ENCODE results near the gene BAAT.

DNA sequence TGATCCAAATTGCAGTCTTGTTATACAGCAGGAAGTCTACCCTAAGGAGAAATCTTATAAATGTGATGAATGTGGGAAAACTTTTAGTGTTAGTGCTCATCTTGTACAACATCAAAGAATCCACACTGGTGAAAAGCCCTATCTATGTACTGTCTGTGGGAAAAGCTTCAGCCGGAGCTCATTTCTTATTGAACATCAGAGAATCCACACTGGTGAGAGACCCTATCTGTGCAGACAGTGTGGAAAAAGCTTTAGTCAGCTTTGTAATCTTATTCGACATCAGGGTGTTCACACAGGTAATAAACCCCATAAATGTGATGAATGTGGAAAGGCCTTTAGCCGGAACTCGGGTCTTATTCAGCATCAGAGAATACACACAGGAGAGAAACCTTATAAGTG is 24.3 kb upstream of the BAAT start:
- TF ChIP-seq CTCF (IDR thresholded peaks at IDR 0.05 in 2 of 3, conservative IDR thresholded peaks at IDR 0.05 in 1 of 3; ENCODE audit: borderline replicate concordance in 1 of 3, insufficient read depth in 1 of 3, low read depth in 2 of 3, low read length in 2 of 3): no peak
- TF ChIP-seq SRF (IDR thresholded peaks at IDR 0.05; ENCODE audit: low read depth): no peak
- no peak for TF ChIP-seq MAX (IDR thresholded peaks at IDR 0.05)
- TF ChIP-seq ZNF274 (IDR thresholded peaks at IDR 0.05; ENCODE audit: low read depth, low read length): 0 out of 2 replicates have a peak, but pooled peaks have one; percentile 32
- no peak for TF ChIP-seq EZH2phosphoT487 (IDR thresholded peaks at IDR 0.05; ENCODE audit: borderline replicate concordance)
- no peak for TF ChIP-seq RAD21 (IDR thresholded peaks at IDR 0.05; ENCODE audit: low read depth)
